ENCODE data around the gene ITGB3BP.
"Not testable (repeated sequence)": the region's sequence is repeated elsewhere in the genome, so short reads cannot be mapped to it uniquely, and the experiment has no call there.

ITGB3BP gene, protein sequence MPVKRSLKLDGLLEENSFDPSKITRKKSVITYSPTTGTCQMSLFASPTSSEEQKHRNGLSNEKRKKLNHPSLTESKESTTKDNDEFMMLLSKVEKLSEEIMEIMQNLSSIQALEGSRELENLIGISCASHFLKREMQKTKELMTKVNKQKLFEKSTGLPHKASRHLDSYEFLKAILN

DNA sequence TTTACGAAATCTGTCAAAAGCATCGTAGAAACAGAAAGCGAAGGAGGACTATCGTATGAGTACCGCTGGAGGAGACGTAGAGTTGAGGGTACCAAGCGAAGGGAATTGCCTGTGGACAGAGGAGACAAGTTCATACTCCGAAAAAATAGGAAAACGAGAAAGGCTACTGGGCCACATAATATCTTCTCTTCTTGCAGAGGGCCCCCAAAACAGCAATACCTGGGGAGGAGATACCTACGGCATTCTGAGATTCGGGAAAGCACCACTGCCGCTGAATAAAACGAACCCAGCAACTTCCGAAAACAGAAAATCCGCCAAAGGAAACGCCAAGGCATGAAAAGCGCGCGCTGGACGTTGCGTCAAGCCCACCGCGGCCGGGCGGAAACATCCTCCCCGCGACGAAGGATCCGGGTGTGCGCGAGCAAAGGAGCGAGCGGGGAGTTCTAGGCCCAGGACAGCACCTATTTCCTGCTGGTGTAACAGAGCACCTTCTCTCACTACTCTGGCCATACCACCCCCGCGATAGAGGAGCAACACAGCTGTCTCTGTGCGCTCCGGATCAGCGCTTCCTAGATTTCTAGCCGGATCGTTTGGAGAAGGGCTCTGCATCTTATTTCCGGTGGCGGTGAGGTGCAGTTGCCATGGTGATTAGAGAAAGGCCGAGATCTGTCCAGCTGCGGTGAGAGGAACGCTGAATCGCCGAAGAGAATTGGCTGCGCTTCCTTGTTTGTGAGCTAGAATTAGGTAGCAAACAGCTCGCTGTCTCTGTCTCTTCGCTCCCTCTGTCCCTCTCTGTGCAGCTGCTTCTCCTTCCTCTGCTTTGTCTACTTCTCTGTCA, at the start of gene ITGB3BP, which contains the start of gene EFCAB7:
TSS of gene ITGB3BP (minus strand) at position 335 of the 838 bp plus-strand sequence. CDS start at position 243, 92 bp downstream.
TSS of gene EFCAB7 (plus strand) at position 635 of the 838 bp plus-strand sequence. CDS start 2,048 bp downstream, outside the sequence.
- peak; percentile 88 for DNase-seq (ENCODE audit: low read depth)

DNA sequence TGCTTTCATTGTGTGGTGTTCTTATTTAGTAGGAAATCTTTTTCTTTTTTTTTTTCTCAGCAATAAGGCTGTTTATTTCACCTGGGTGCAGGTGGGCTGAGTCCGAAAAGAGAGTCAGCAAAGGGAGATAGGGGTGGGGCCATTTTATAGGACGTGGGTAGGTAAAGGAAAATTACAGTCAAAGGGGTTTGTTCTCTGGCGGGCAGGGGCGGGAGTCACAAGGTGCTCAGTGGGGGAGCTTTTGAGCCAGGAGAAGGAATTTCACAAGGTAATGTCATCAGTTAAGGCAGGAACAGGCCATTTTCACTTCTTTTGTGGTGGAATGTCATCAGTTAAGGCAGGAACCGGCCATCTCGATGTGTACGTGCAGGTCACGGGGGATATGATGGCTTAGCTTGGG, 49.7 kb upstream of the ITGB3BP start:
- DNase-seq (ENCODE audit: low read depth): not testable (repeated sequence)

GRCh38 chr1:63569640-63570316, 46.8 kb upstream of the ITGB3BP start:
- no peak for DNase-seq (ENCODE audit: low read depth)

DNA sequence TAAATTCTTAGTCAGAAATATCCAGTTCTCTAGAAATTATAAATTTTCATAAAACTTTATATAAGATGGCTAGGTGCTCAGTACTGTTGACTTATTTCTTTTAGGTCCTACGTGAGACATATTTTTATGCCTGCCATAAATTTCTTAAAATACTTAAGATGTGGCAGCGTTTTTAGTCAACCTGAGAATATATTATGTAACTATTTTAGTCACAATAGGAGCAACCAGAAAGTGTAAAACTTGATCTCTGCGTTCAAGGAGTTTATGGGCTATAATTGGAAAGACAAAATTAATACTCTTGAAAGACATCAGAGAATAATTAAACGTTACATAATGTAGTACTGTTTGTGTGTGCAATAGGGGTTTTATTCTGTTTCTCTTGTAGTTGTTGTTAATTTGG, 46.0 kb upstream of the ITGB3BP start:
- no peak for DNase-seq (ENCODE audit: low read depth)

DNA sequence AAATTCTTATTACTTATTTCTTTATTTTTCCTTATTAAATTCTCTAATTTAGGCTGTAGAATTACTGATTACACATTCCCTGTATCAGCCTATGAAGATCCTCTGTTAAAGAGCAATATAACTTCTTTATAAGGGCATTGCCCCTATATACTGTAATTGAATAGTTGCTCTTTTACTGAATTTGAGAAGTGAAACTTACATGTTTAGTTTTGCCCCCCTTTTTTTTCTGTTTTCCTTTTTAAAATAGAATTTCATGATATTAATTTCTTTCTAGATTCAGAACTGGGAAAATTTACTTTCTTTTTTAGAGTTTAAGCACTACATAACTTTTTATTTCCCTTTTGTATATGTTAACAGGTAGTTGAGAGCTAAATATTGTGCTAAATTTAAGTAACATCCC, 40.7 kb upstream of the ITGB3BP start:
- DNase-seq (ENCODE audit: low read depth): no peak

- DNase-seq (ENCODE audit: low read depth): no peak
Measured at GRCh38 chr1:63559357-63559756, 36.3 kb upstream of the ITGB3BP start.

DNA sequence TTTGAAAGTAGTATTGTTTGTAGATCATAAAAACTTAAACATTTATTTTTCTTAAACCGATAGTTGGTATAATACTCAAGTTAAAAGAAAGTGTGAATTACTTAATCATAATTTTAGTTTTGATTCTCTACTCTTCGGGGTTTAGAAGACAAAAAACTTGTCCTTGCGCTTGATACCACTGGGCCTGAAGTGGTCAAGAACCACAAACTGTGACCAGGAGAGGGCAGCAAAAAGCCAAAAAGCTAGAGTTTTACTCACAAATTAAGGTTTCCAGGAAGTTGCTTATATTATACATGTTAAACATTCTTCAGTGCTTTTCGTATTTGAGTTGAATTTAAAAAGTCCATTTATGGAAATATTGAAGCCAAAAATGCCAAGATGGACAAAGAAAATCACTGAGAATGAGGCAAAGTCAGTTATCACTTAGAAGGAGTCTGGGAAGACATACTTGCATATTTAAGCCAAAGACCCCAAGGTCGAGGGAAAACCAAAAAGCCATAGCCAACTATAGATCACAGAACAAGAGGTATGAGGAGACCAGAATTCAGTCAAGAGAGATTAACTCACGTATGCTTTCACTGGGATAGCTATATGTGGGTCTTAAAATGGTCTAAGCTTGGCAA, 34.5 kb upstream of the ITGB3BP start:
- no peak for DNase-seq (ENCODE audit: low read depth)

DNA sequence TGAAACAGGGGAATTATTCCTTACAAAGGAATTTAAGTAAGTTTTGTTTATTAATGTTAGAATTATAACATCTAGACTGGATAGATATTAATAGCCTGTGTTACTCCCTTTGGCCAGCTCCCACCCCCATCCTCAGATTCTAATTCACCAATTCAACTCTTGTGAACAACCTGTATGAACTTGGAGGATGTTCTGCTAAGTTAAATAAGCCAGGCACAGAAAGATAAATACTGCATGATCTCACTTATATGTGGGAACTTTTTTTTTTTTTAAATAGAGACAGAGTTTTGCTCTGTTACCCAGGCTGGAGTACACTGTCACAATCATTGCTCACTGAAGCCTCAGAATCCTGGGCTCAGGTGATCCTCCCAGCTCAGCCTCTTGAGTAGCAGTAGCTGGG, 32.5 kb upstream of the ITGB3BP start:
- no peak for DNase-seq (ENCODE audit: low read depth)

DNA sequence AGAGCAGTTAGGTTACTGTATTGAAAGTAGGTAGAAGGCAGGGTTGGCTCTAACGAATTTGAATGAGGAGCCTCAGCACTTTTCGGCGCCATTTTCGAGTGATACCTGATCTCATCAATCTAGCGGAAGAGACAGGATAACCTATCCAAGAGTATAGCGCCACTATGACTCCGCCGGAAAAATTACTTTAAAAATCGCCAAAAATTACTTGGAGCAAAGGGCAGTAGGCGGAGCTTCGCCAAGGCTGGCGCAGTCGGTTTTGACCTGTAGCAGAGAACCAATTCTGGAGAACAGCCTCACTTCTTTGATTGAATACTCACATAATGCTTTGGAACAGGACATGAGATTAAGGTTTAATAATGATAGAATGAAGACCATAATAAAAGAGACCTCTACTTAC, 25.9 kb upstream of the ITGB3BP start:
- DNase-seq (ENCODE audit: low read depth): no peak

- DNase-seq (ENCODE audit: low read depth): no peak
Measured at GRCh38 chr1:63548303-63548702, 25.3 kb upstream of the ITGB3BP start.

DNA sequence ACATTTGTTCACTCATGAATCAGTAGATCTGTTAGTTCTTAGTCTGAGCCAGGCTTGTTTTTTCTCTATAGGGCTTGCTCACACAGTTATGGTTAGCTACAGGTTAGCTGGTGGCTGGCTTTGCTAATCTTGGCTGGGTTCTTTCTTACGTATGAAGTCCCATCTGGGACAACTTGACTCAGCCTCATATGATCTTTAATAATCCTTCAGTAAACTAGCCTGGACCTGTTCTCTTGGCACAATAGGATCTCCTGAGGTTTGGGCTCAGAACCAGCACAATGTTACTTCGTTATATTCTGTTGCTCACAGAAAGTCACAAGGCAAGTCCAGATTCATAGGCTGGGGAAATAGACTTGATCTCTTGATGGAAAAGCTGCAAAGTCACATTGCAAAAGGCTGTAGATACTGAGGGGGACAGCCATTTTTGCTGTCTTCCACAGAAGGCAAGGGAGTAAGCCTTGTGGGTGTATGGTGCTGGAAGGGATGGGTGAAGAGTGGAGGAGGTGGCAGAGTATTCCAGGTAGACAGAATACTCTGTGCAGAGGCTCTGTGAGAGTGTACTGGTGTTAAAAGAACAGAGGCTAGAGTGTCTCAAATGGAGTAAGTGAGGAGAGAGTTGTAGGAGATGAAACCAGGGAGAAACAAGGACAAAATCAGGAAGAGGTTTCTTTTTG, 24.7 kb upstream of the ITGB3BP start:
- DNase-seq (ENCODE audit: low read depth): no peak

GRCh38 chr1:63545780-63546179, 22.8 kb upstream of the ITGB3BP start:
- no peak for DNase-seq (ENCODE audit: low read depth)

- DNase-seq (ENCODE audit: low read depth): no peak
Measured at GRCh38 chr1:63537940-63538339, 14.9 kb upstream of the ITGB3BP start.

- DNase-seq (ENCODE audit: low read depth): no peak
Measured at GRCh38 chr1:63537006-63537405, 14.0 kb upstream of the ITGB3BP start.

DNA sequence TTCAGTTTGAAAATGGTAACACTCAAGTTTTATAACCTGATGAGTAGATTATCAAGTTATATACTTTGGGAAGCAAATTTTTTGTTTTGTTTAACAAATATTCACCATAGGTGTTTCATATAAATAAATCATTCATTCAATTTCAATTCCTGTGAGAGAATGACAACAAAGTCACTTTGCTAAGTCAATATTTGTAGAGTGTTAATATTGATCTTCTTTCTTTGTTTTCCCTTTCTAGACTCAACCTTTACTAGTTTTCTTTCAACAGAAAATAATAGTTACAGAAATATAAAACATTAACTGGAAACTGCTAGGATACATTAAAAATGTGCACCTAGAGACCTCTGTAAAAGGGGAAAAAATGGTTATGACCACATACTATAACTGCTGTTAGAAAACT, 11.4 kb upstream of the ITGB3BP start:
- DNase-seq (ENCODE audit: low read depth): no peak

- no peak for DNase-seq (ENCODE audit: low read depth)
Measured at GRCh38 chr1:63533931-63534330, 10.9 kb upstream of the ITGB3BP start.

DNA sequence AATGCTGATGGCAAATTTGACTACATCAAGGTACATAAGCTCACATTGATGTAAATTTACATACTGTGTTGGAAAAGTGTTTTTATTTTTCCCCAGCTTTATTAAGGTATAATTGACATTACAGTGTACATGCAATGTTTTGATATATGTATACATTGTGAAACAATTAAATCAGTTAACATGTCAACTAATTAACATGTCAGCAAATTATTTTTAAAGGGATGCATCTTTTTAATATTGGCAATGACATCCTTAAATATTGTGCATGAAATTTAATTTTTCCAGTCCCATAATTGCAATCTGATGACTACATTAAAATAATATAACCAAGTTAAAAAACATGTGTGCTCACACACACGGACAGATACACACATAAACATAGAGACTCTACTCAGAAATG, 9.7 kb upstream of the ITGB3BP start:
- DNase-seq (ENCODE audit: low read depth): no peak

DNA sequence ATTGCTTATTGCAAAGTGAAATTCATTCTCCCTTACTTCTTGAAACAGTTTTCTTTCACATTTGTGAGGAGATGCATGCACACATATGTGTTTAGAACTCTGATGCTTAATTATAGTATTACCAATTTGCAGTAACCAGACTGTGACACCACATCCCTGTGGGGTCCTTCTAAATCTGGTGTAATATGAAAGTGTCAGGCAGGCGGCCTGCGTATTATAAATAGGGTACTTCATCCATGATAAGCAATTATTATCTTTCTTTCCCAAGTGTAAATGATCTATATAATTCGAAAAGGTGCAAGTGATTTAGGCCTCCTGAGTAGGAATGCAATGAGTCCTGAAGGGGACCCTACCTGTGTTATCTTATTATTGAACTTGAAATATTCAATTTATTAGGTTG, 1.2 kb upstream of the ITGB3BP start:
- no peak for DNase-seq (ENCODE audit: low read depth)

- no peak for DNase-seq (ENCODE audit: low read depth)
Measured at GRCh38 chr1:63523738-63524137, 713 bp upstream of the ITGB3BP start.

- DNase-seq (ENCODE audit: low read depth): no peak
Measured at GRCh38 chr1:63516629-63517028, 6.4 kb downstream of the ITGB3BP start.

DNA sequence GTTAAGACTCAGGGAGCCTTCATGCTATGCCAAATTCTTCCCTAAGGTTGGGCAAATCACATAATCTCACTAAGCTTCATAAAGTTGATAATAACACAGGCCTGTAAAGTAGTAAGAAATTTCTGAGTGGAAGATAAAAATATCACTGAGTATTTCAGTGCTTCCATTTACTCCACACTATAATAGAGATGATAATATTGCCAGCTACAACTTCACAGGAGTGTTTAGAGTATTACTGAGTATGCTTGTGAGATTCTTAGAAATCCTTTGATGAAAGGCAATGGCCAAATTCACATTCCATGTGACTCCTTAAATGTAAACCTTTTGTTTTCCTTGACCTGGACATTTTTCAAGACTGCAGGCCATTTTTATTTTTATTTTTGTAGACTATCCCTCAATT, 10.4 kb downstream of the ITGB3BP start:
- no peak for DNase-seq (ENCODE audit: low read depth)

GRCh38 chr1:63509718-63510117, 13.3 kb downstream of the ITGB3BP start:
- no peak for DNase-seq (ENCODE audit: low read depth)
